ENCODE data around the gene ZNF329.

DNA sequence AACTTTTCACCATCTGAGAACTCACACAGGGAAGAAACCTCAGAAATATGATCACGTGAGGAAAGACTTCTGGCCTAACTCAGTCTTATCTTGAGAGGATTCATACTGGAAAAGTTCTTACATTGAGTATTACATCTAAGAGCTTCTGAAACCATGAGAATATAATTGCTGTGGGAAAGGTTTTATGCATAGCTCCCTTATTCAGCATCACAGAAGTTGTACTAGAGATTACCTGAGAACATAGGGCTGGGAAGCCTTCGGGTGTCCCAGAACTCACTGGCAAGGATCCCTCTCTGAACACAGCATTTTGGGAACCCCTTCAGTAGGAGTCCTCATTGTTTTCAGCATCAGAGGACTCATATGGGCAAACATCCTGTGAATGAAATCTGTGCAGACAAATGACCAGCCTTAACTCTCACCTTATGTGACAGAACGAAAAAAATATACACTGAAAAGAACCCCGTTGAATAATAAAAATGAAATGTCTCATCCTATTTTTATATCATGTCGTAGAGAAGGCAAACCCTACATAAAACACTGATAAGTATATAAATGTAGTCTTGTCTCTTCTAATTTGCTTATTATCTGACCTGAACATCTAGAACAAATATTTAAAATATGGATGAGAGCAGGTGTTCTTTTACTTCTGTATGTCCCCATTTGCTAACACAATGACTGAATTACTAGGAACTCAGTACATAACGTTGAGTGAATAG, 46.5 kb upstream of the ZNF329 start:
- TF ChIP-seq, protein P1, sequence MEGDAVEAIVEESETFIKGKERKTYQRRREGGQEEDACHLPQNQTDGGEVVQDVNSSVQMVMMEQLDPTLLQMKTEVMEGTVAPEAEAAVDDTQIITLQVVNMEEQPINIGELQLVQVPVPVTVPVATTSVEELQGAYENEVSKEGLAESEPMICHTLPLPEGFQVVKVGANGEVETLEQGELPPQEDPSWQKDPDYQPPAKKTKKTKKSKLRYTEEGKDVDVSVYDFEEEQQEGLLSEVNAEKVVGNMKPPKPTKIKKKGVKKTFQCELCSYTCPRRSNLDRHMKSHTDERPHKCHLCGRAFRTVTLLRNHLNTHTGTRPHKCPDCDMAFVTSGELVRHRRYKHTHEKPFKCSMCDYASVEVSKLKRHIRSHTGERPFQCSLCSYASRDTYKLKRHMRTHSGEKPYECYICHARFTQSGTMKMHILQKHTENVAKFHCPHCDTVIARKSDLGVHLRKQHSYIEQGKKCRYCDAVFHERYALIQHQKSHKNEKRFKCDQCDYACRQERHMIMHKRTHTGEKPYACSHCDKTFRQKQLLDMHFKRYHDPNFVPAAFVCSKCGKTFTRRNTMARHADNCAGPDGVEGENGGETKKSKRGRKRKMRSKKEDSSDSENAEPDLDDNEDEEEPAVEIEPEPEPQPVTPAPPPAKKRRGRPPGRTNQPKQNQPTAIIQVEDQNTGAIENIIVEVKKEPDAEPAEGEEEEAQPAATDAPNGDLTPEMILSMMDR (IDR thresholded peaks at IDR 0.05) = no peak
- no peak for TF ChIP-seq POLR2A (IDR thresholded peaks at IDR 0.05)
